SK-N-SH (cell line): ENCODE results near the gene DPEP2NB. TPM values are rescaled to one million over a fixed set of nuclear protein-coding genes. Genes with fewer than 3 reads are reported as not detected.

Experiments used
- CTCF ChIA-PET: fragments of 300-600, 350-600 bp; formaldehyde crosslinking; extraction: SDS; loops from one replicate; lab custom pipeline; 2021; lab: Yijun Ruan, JAX
- POLR2A ChIA-PET: fragments of 350-600 bp; sonication (Branson Sonifier 250); formaldehyde crosslinking; extraction: SDS; loops from one replicate; lab custom pipeline; 2020; ENCODE audit warnings: antibody characterized with exemption, inconsistent platforms; lab: Yijun Ruan, JAX
- DNase-seq: peaks from one replicate; pipeline ENCODE4 v3.0.0; 2012
- H2AFZ ChIP-seq: fragments of 200-600 bp; sonication (generic); 2 replicates; pipeline ENCODE4 v1.8.1; 2016; ENCODE audit warnings: antibody characterized with exemption, mild to moderate bottlenecking, low read depth
- H3F3A ChIP-seq: fragments of 200-600 bp; sonication (generic); replicated peaks from 2 replicates; pipeline ENCODE3; 2016; ENCODE audit warnings: antibody characterized with exemption, mild to moderate bottlenecking; ENCODE audit not compliant: insufficient read depth
- H3K27ac ChIP-seq, 2 experiments: fragments of 200-500 bp in 1 of 2; fragments of 200-600 bp in 1 of 2; sonication (Bioruptor generic) in 1 of 2; sonication (generic), shearing (Covaris generic) in 1 of 2; 2 replicates each; pipeline versions ENCODE4 v1.5.1 to v1.6.1; 2014 to 2016; ENCODE audit warnings: low read depth in 2 of 2, inconsistent platforms in 1 of 2, low read length in 1 of 2, mild to moderate bottlenecking in 1 of 2, mixed read lengths in 1 of 2
- H3K27me3 ChIP-seq: fragments of 200-600 bp; sonication (generic), shearing (Covaris generic); 2 replicates; pipeline ENCODE4 v1.6.1; 2016; ENCODE audit warnings: mixed run types; ENCODE audit not compliant: insufficient read depth
- H3K36me3 ChIP-seq, 2 experiments: fragments of 200-500 bp in 1 of 2; fragments of 200-600 bp in 1 of 2; sonication (Bioruptor generic) in 1 of 2; sonication (generic) in 1 of 2; replicated peaks in 1 of 2; 2 replicates each; pipeline versions ENCODE3 to v1.5.1; 2014 to 2016; ENCODE audit warnings: low read length in 1 of 2, mild to moderate bottlenecking in 1 of 2; ENCODE audit not compliant: insufficient read depth in 2 of 2, control insufficient read depth in 1 of 2
- H3K4me1 ChIP-seq, 2 experiments: fragments of 200-500 bp in 1 of 2; fragments of 200-600 bp in 1 of 2; sonication (Bioruptor generic) in 1 of 2; sonication (generic), shearing (Covaris generic) in 1 of 2; 2 replicates each; pipeline versions ENCODE4 v1.5.1 to v1.6.1; 2014 to 2016; ENCODE audit warnings: low read depth in 1 of 2, low read length in 1 of 2, mixed run types in 1 of 2; ENCODE audit not compliant: insufficient read depth in 2 of 2, control insufficient read depth in 1 of 2
- H3K4me2 ChIP-seq: fragments of 200-600 bp; sonication (generic), shearing (Covaris generic); 2 replicates; pipeline ENCODE4 v1.6.1; 2017; ENCODE audit warnings: mixed run types
- H3K4me3 ChIP-seq, 2 experiments: fragments of 200-500 bp in 1 of 2; fragments of 200-600 bp in 1 of 2; sonication (Bioruptor generic) in 1 of 2; sonication (generic), shearing (Covaris generic) in 1 of 2; 2 replicates each; pipeline versions ENCODE4 v1.5.1 to v1.8.1; 2014 to 2016; ENCODE audit warnings: low read depth in 2 of 2, inconsistent platforms in 1 of 2, low read length in 1 of 2, mild to moderate bottlenecking in 1 of 2, mixed read lengths in 1 of 2, moderate library complexity in 1 of 2
- H3K79me2 ChIP-seq: fragments of 200-600 bp; sonication (generic); 2 replicates; pipeline ENCODE4 v1.8.1; 2017; ENCODE audit warnings: mild to moderate bottlenecking; ENCODE audit not compliant: insufficient read depth
- H3K9ac ChIP-seq: fragments of 200-600 bp; sonication (generic); 2 replicates; pipeline ENCODE4 v1.6.1; 2017; ENCODE audit warnings: mixed run types
- H3K9me2 ChIP-seq: fragments of 200-600 bp; sonication (generic); 2 replicates; pipeline ENCODE4 v1.6.1; 2017; ENCODE audit warnings: mixed run types
- H3K9me3 ChIP-seq: fragments of 200-600 bp; sonication (generic); 2 replicates; pipeline ENCODE4 v1.6.1; 2017; ENCODE audit warnings: mixed run types, mild to moderate bottlenecking, moderate library complexity
- H4K20me1 ChIP-seq: fragments of 200-600 bp; sonication (generic); 2 replicates; pipeline ENCODE4 v1.6.1; 2017; ENCODE audit warnings: mild to moderate bottlenecking, mixed run types; ENCODE audit not compliant: insufficient read depth
- CTCF ChIP-seq: fragments of 200-600 bp; sonication (generic); IDR thresholded peaks from 2 replicates; pipeline ENCODE4 v1.6.1; 2017; ENCODE audit warnings: antibody characterized with exemption, mild to moderate bottlenecking, moderate library complexity
- EP300 ChIP-seq, 2 experiments: IDR thresholded peaks; 2 replicates each; pipeline versions ENCODE4 v1.4.0 to v1.6.1; 2012; ENCODE audit warnings: borderline replicate concordance in 1 of 2, low read depth in 1 of 2, low read length in 1 of 2
- EZH2phosphoT487 ChIP-seq: fragments of 200-600 bp; sonication (generic); IDR thresholded peaks from 2 replicates; pipeline ENCODE4 v1.6.1; 2017; ENCODE audit warnings: low read depth, mixed run types, mild to moderate bottlenecking, antibody characterized with exemption, moderate library complexity, borderline replicate concordance
- FOSL2 ChIP-seq: IDR thresholded peaks from 2 replicates; pipeline ENCODE4 v1.4.0; 2012; ENCODE audit warnings: low read depth, mild to moderate bottlenecking, moderate library complexity, borderline replicate concordance
- FOXJ3 ChIP-seq: sonication (generic); formaldehyde crosslinking; IDR thresholded peaks from 2 replicates; pipeline ENCODE4 v1.5.1; 2020; ENCODE audit warnings: mild to moderate bottlenecking, missing genetic modification reagents
- GABPA ChIP-seq: IDR thresholded peaks from 2 replicates; pipeline ENCODE4 v1.4.0; 2012; ENCODE audit warnings: low read depth, mild to moderate bottlenecking
- GATA2 ChIP-seq: sonication (generic); formaldehyde crosslinking; IDR thresholded peaks from 2 replicates; pipeline ENCODE4 v1.5.0; 2020; ENCODE audit warnings: mild to moderate bottlenecking, missing genetic modification reagents
- MEF2A ChIP-seq: IDR thresholded peaks from 2 replicates; pipeline ENCODE4 v1.4.0; 2012; ENCODE audit warnings: low read depth, borderline replicate concordance
- MXI1 ChIP-seq: IDR thresholded peaks from 2 replicates; pipeline ENCODE4 v1.6.1; 2012; ENCODE audit warnings: mild to moderate bottlenecking, low read depth, low read length, improper control_type of control experiment
- PBX3 ChIP-seq: IDR thresholded peaks from 2 replicates; pipeline ENCODE4; 2012
- POLR2AphosphoS5 ChIP-seq: IDR thresholded peaks from 2 replicates; pipeline ENCODE4 v1.6.1; 2012; ENCODE audit warnings: low read depth, low read length
- RAD21 ChIP-seq: IDR thresholded peaks from 2 replicates; pipeline ENCODE4 v1.6.1; 2012; ENCODE audit warnings: mild to moderate bottlenecking, low read length
- RFX5 ChIP-seq: IDR thresholded peaks from 2 replicates; pipeline ENCODE4 v1.6.1; 2012; ENCODE audit warnings: mild to moderate bottlenecking, improper control_type of control experiment, low read length
- SIN3A ChIP-seq: IDR thresholded peaks from 2 replicates; pipeline ENCODE4 v1.6.1; 2012; ENCODE audit warnings: low read depth, mild to moderate bottlenecking, low read length, moderate library complexity, borderline replicate concordance
- TCF12 ChIP-seq: IDR thresholded peaks from 2 replicates; pipeline ENCODE4 v1.4.0; 2012
- USF1 ChIP-seq: IDR thresholded peaks from 2 replicates; pipeline ENCODE4 v1.4.0; 2012; ENCODE audit warnings: low read depth, borderline replicate concordance
- USF2 ChIP-seq: fragments of 150-350 bp; IDR thresholded peaks from 2 replicates; pipeline ENCODE4 v1.6.1; 2017; ENCODE audit warnings: antibody characterized with exemption, low read length, low read depth, borderline replicate concordance
- YY1 ChIP-seq: IDR thresholded peaks from 2 replicates; pipeline ENCODE4 v1.4.0; 2012; ENCODE audit warnings: low read depth, mild to moderate bottlenecking
- ZBTB33 ChIP-seq: IDR thresholded peaks from 2 replicates; pipeline ENCODE4 v1.4.0; 2012; ENCODE audit warnings: low read depth, borderline replicate concordance
- WGBS: methylation state at CpG from one replicate; pipeline ENCODE4 v1.1.6; 2017; ENCODE audit warnings: low lambda C conversion rate; 5-methylcytosine and 5-hydroxymethylcytosine counted together
- polyA plus RNA-seq, 3 experiments: library from polyadenylated mRNA; depleted of rRNA; stranded (reverse); fragments of >200 nt; gene quantifications; 2 replicates each; pipeline ENCODE4 v1.2.3, GENCODE V29; 2012

DPEP2NB gene
- polyA plus RNA-seq, 1 of the 3 experiments (the other 2 are of a cell fraction), result not detected

- Histone ChIP-seq H3K36me3 (peaks cover 0 to 3% of the 10 kb centered on the region in 2 experiments), H3K27ac (no peak overlapping the region), H3K79me2 (no peaks in the 10 kb centered on the region), H3K4me1 (no peaks in the 10 kb centered on the region), H3K9me2 (no peaks in the 10 kb centered on the region), H3K27me3 (no peaks in the 10 kb centered on the region), H3K9me3 (no peaks in the 10 kb centered on the region), H4K20me1 (no peaks in the 10 kb centered on the region), H3K9ac (no peak overlapping the region), H3F3A (peaks cover 3% of the 10 kb centered on the region), H2AFZ (no peak overlapping the region), H3K4me2 (no peak overlapping the region), H3K4me3 (no peak overlapping the region)
- DNase-seq, result no peak
- ChIA-PET POLR2A (no interaction called here), CTCF (interaction anchor here (0.7 to 1.2 kb wide), 2 partner anchors 40 to 514 kb away, joined by 3 to 4 read pairs; no protein-coding TSS in a partner anchor)
- WGBS, result 95% methylated on average over 2 of the region's 2 CpGs
- TF ChIP-seq FOXJ3 (CRISPR knock-in tag) (no peak), FOSL2 (no peak), TCF12 (no peak), YY1 (no peak), MXI1 (no peak), USF2 (no peak), GATA2 (CRISPR knock-in tag) (no peak), ZBTB33 (no peak), RAD21 (no peak), SIN3A (no peak), EZH2phosphoT487 (no peak), MEF2A (no peak)
Observed at GRCh38 chr16:68035227-68035626, 19.5 kb upstream of the DPEP2NB start.

GRCh38 chr16:68033101-68033500 lies 17.4 kb upstream of the DPEP2NB start:
- Histone ChIP-seq H3F3A (peaks cover 3% of the 10 kb centered on the region), H3K27ac (no peak overlapping the region), H2AFZ (no peak overlapping the region), H3K9me2 (no peaks in the 10 kb centered on the region), H3K9me3 (no peaks in the 10 kb centered on the region), H3K9ac (no peak overlapping the region), H3K79me2 (peaks cover 3% of the 10 kb centered on the region; the same call in 1 of the 2 replicates), H3K36me3 (peaks cover 0 to 3% of the 10 kb centered on the region in 2 experiments), H4K20me1 (no peaks in the 10 kb centered on the region), H3K4me1 (no peaks in the 10 kb centered on the region), H3K4me3 (no peak overlapping the region), H3K27me3 (no peaks in the 10 kb centered on the region), H3K4me2 (no peak overlapping the region)
- ChIA-PET CTCF (interaction anchor here (1.7 to 2.1 kb wide), 2 partner anchors 8 to 32 kb away, joined by 4 to 7 read pairs; no protein-coding TSS in a partner anchor), POLR2A (no interaction called here)
- DNase-seq, result no peak
- 98% methylated on average over 2 of the region's 2 CpGs for WGBS
- TF ChIP-seq FOXJ3 (CRISPR knock-in tag), result no peak
- TF ChIP-seq EP300 (IDR thresholded peaks at IDR 0.05; ENCODE audit: borderline replicate concordance in 1 of 2, low read depth in 1 of 2, low read length in 1 of 2), result no peak
- TF ChIP-seq CTCF, result no peak
- TF ChIP-seq POLR2AphosphoS5, result no peak
- no peak for TF ChIP-seq MEF2A
- TF ChIP-seq RFX5, result no peak
- no peak for TF ChIP-seq FOSL2
- no peak for TF ChIP-seq ZBTB33
- no peak for TF ChIP-seq USF1
- TF ChIP-seq TCF12, result no peak
- TF ChIP-seq GABPA, result no peak
- TF ChIP-seq PBX3, result no peak
